Adipocyte (in vitro differentiated cells): Measurements from ENCODE around the gene MGMT.

Experiments
- DNase-seq: peaks from one replicate; pipeline ENCODE4 v3.0.0-alpha.2; 2015; ENCODE audit warnings: low read depth
- H3K27me3 ChIP-seq: replicated peaks from 2 replicates; pipeline ENCODE4 v1.7.0; 2013; ENCODE audit warnings: mild to moderate bottlenecking, low read length, moderate library complexity; ENCODE audit not compliant: control insufficient read depth, insufficient read depth
- H3K36me3 ChIP-seq: 2 replicates; pipeline ENCODE4 v1.7.0; 2013; ENCODE audit warnings: low read length, mild to moderate bottlenecking, moderate library complexity; ENCODE audit not compliant: control insufficient read depth, insufficient read depth, severe bottlenecking
- H3K4me1 ChIP-seq: 2 replicates; pipeline ENCODE4 v1.7.0; 2013; ENCODE audit warnings: mild to moderate bottlenecking, low read length, moderate library complexity; ENCODE audit not compliant: control insufficient read depth, insufficient read depth
- H3K4me3 ChIP-seq: 2 replicates; pipeline ENCODE4 v1.7.0; 2013; ENCODE audit warnings: mild to moderate bottlenecking, low read length, moderate library complexity
- H3K9ac ChIP-seq: 2 replicates; pipeline ENCODE4 v1.7.0; 2013; ENCODE audit warnings: mild to moderate bottlenecking, low read length, moderate library complexity
- H3K9me3 ChIP-seq: 2 replicates; pipeline ENCODE4 v1.7.0; 2013; ENCODE audit warnings: mild to moderate bottlenecking, low read length, moderate library complexity; ENCODE audit not compliant: control insufficient read depth

MGMT gene

GRCh38 chr10:129580010-129580409, 113.0 kb downstream of the MGMT start:
- peaks cover 3% of the 10 kb centered on the region for H3K9me3 ChIP-seq
- DNase-seq, result no peak
- H3K27me3 ChIP-seq, result no peaks in the 10 kb centered on the region
- H3K4me3 ChIP-seq, result no peak overlapping the region
- H3K9ac ChIP-seq, result no peak overlapping the region
- no peaks in the 10 kb centered on the region for H3K4me1 ChIP-seq
- H3K36me3 ChIP-seq, result no peaks in the 10 kb centered on the region

- Histone ChIP-seq H3K27me3 (no peaks in the 10 kb centered on the region), H3K9ac (no peak overlapping the region), H3K9me3 (peaks cover 9% of the 10 kb centered on the region), H3K36me3 (no peaks in the 10 kb centered on the region), H3K4me3 (no peak overlapping the region), H3K4me1 (no peaks in the 10 kb centered on the region)
- DNase-seq, result no peak
Measured at GRCh38 chr10:129580901-129581300, 113.9 kb downstream of the MGMT start.

- Histone ChIP-seq H3K9ac (no peak overlapping the region), H3K9me3 (peaks cover 19% of the 10 kb centered on the region), H3K4me3 (no peak overlapping the region), H3K36me3 (no peaks in the 10 kb centered on the region), H3K4me1 (no peaks in the 10 kb centered on the region), H3K27me3 (no peaks in the 10 kb centered on the region)
- no peak for DNase-seq
Measured at GRCh38 chr10:129581827-129582411, 114.9 kb downstream of the MGMT start.

- Histone ChIP-seq H3K4me3 (no peak overlapping the region), H3K27me3 (no peaks in the 10 kb centered on the region), H3K9me3 (peaks cover 38% of the 10 kb centered on the region), H3K36me3 (no peaks in the 10 kb centered on the region), H3K9ac (no peak overlapping the region), H3K4me1 (no peaks in the 10 kb centered on the region)
- no peak for DNase-seq
Measured at GRCh38 chr10:129583831-129584230, 116.8 kb downstream of the MGMT start.

- no peaks in the 10 kb centered on the region for H3K27me3 ChIP-seq
- H3K4me3 ChIP-seq, result peak overlapping the region; percentile 55
Measured at GRCh38 chr10:129586898-129587443, 119.9 kb downstream of the MGMT start.

GRCh38 chr10:129589546-129589945, 122.5 kb downstream of the MGMT start:
- no peak overlapping the region for H3K4me3 ChIP-seq
- H3K9me3 ChIP-seq, result peaks cover 39% of the 10 kb centered on the region
- no peak for DNase-seq
- no peaks in the 10 kb centered on the region for H3K27me3 ChIP-seq
- no peaks in the 10 kb centered on the region for H3K36me3 ChIP-seq
- no peaks in the 10 kb centered on the region for H3K4me1 ChIP-seq
- H3K9ac ChIP-seq, result no peak overlapping the region

More at GRCh38 chr10:129586898-129587443, 119.9 kb downstream of the MGMT start:
- Histone ChIP-seq H3K9ac (no peak overlapping the region), H3K9me3 (peaks cover 39% of the 10 kb centered on the region), H3K4me1 (no peaks in the 10 kb centered on the region), H3K36me3 (no peaks in the 10 kb centered on the region)
- DNase-seq, result peak; percentile 3

- Histone ChIP-seq H3K4me3 (no peak overlapping the region), H3K9ac (no peak overlapping the region), H3K27me3 (no peaks in the 10 kb centered on the region), H3K4me1 (no peaks in the 10 kb centered on the region), H3K36me3 (no peaks in the 10 kb centered on the region), H3K9me3 (no peaks in the 10 kb centered on the region)
- no peak for DNase-seq
Measured at GRCh38 chr10:129593953-129594352, 126.9 kb downstream of the MGMT start.

GRCh38 chr10:129594811-129595210, 127.8 kb downstream of the MGMT start:
- no peaks in the 10 kb centered on the region for H3K9me3 ChIP-seq
- DNase-seq, result no peak
- no peaks in the 10 kb centered on the region for H3K27me3 ChIP-seq
- H3K9ac ChIP-seq, result no peak overlapping the region
- no peaks in the 10 kb centered on the region for H3K4me1 ChIP-seq
- no peak overlapping the region for H3K4me3 ChIP-seq
- H3K36me3 ChIP-seq, result no peaks in the 10 kb centered on the region

- H3K9me3 ChIP-seq, result no peaks in the 10 kb centered on the region
- no peaks in the 10 kb centered on the region for H3K36me3 ChIP-seq
- H3K4me1 ChIP-seq, result no peaks in the 10 kb centered on the region
- no peak overlapping the region for H3K4me3 ChIP-seq
- DNase-seq, result no peak
- H3K27me3 ChIP-seq, result no peaks in the 10 kb centered on the region
- no peak overlapping the region for H3K9ac ChIP-seq
Measured at GRCh38 chr10:129598413-129598812, 131.4 kb downstream of the MGMT start.

GRCh38 chr10:129599160-129599559, 132.1 kb downstream of the MGMT start:
- H3K4me3 ChIP-seq, result no peak overlapping the region
- no peaks in the 10 kb centered on the region for H3K27me3 ChIP-seq
- H3K36me3 ChIP-seq, result no peaks in the 10 kb centered on the region
- no peak overlapping the region for H3K9ac ChIP-seq
- no peaks in the 10 kb centered on the region for H3K9me3 ChIP-seq
- DNase-seq, result no peak
- H3K4me1 ChIP-seq, result no peaks in the 10 kb centered on the region

GRCh38 chr10:129601737-129602136, 134.7 kb downstream of the MGMT start:
- Histone ChIP-seq H3K9ac (no peak overlapping the region), H3K9me3 (no peaks in the 10 kb centered on the region), H3K27me3 (no peaks in the 10 kb centered on the region), H3K36me3 (no peaks in the 10 kb centered on the region), H3K4me3 (no peak overlapping the region), H3K4me1 (no peaks in the 10 kb centered on the region)
- DNase-seq, result no peak
